T-helper 1 cell (primary cell): ENCODE results near the gene CAT.
A peak's percentile ranks its signal among the peaks of the same experiment; 100 is the strongest.

ENCODE experiments used
- DNase-seq, 5 donors: peaks; one replicate each; pipeline ENCODE4 v3.0.0-alpha.2; 2012 to 2020

CAT gene

DNA sequence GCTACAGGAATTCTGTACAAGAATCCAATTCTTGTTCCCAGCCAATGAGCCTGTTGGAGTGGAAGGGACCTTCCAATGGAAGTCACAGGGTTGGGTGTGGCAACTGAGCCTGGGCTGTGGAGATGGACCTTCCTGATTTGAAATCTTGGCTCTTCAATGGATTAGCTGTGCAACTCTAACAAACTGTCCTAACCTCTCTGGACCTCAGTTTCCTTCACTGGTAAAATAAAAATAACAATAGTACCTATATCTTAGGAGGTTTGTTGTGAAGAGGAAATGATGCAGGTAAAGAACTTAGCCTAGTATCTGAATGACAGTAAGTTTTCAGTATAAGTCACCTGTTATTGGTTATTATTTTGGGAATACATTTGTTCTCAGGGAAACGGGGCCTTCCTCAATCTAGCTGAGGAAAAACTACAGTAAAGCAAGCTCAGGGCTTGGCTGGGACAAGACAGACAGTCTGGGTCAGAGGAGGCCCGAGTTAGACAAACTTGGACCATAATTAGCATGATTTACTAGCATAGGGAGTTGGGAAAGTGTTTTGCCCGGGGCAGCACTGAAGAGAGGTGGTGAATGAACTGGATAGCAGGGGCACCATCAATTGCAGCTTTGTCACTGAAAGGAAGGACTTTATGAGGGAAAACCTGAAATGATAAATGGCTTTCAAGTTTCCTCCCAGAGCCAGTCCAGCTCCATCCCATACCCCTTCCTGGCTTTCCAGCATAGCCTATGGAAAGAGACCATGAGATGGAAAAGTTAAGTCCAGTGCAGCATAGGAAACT, 61.2 kb downstream of the CAT start:
- DNase-seq = no peak

DNA sequence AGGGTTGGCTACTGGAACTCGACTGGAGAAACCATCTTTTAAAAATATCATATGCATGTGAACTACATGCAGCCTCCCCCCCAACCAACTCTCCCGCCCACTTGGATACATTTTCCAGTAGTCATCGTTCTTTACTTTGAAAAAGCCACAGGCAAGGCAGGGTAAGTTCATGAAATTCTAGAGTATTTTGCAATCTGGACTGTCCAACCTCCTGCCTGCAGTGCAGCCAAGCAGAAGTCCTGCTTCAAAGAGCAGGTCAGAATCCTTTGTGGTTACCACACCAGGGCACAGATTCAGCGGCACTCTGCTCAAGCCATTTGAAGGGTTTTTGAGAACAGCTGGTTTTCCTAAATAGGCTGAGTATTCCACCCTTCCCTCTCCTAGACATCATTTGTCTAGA, 62.8 kb downstream of the CAT start:
- DNase-seq = no peak

DNA sequence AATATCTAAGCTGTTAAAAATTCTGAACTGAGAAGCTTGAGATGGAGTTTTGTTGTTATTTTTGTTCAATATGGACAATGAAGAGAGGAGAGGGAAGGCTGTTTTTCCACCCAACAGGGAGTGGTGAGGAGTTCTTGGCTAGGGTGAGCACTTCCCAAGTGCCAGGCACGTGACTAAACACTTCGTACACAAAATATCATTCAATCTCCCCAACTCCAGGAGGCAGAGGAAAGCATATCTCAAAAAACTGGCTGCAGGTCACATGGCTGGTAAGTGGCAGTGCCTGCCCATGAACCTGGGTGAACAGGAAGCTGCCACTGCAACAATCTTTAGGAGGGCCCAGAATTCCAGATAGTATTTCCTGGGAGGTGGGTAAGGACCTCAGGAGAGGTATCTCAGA, 63.2 kb downstream of the CAT start:
- DNase-seq = no peak

DNA sequence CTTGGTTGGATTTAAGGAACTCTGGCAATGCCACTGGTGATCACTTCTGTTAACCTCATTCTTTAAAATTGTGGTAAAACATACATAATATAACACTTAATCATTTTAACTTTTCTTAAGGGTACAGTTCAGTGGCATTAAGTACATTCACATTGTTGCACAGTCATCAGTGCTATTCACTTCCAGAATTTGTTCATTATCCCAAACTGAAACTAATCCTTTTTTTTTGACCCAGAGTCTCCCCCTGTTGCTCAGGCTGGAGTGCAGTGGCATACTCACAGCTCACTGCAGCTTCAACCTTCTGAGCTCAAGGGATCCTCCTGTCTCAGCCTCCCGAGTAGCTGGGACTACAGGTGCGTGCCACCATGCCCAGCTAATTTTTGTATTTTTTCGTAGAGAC, 64.2 kb downstream of the CAT start:
- DNase-seq = no peak

DNA sequence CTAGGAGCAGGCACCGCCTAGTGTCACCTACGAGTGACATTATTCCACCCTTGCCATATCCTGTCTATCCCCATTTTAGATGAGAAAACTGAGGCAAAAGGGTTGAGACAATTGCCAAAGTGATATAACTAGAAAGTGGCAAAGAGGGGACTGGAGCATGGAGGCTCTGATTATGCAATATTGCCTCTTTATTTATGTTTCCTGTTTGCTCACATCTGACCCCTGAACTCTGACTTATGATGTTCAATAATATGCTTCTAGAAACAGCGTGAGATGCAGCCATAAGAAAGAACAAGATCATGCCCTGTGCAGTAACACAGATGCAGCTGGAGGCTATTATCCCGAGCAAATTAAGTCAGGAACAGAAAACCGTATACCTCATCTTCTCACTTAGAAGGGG, 67.1 kb downstream of the CAT start:
- DNase-seq = no peak

DNA sequence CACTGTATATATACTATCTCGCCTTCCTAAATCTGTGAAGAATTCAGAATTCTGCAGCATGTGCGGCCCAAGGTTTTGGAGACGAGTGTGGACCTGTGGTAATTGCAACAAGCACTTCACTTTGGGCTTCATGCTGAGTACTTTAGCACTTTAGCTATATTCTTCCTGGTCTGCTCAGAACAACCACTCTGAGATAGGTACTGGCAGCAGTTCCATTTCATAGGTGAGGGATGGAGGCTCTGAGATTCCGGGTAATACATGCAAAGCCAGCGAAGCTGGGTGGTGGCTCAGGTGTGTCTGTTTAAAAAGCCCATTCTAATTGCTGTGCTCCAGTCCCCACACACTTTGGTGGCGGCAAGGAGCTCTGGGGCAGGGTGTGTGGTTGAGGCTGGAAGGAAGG, 68.4 kb downstream of the CAT start:
- DNase-seq = no peak

DNA sequence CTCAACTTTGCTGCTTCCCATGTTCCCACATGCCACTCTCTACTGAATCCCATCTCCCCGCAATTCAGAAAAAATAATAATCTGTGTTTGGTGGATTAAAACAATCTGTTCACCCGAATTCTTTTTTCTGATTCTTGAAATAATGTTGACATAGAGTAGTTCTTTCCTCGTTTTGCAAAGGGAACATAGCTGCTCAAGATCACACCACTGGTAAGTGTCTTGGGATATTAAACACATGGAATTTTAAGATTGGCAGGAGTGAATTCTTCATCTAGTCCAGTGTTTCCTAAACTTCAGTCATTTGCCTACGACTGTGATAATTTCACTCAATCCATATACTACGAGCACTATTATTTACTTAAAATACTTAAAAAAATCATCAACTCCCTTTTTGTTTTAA, 68.9 kb downstream of the CAT start:
- DNase-seq = no peak

DNA sequence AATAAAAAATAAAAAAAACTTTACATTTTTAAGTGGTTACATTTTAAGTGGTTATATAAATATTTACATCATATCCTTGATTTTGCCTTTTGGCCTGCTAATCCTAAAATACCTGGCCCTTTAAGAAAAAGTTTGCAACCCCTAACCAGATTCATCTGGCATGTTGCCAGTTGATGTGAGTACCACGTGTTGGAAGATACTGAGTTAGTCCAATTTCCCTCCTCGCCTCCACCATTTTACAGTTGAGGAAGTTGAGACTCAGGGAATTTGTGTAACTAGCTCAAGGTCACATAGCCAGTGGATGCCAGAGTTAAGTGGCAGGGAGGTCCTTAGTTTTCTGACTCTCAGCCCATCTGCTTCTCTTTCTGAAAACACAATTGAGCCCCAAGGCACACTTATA, 69.8 kb downstream of the CAT start:
- no peak for DNase-seq

DNA sequence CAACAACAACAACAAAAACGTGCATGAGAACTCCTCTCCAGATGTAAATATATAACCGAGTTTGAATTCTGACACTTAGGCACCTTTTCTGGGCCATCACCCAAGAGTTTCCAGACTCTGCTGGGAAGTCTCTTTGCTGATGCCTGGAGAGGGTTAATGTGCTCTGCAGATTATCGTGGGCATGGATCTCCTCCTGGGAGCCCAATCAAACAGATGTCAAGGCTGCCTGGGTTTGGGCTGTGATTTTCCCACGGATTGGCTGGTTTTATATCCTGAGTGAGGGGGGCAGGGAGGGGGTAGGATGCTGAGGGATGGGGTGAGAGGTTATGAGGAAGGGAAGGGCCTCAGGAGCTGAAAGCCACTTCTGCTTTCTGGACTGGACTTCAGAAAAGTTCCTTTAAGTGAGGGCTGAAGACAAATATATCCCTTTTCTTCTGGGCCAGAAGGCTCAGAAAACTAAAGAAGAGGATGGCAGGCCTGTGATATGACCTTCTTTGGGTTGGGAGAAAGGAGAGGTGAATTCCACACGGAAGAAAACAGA, 70.7 kb downstream of the CAT start:
- no peak for DNase-seq

DNA sequence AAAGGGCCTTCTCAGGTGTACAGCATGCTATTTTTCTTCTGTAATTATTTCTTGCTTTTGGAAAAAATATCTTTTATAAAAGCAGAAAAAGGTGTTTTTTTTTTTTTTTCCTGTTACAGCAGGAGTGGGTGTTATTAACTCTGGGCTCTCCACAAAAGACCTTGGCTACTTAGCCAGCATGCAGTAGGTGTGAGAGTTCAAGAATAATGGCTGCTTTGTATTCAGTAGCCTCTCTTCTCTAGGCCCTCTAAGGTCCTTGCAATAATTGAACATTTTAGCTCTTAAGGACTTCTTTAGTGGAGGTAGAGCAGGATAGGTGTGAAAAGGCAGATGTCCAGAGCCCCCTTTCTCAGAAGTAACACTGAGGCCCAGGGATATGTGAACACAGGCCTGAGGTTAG, 71.5 kb downstream of the CAT start:
- DNase-seq = no peak

DNA sequence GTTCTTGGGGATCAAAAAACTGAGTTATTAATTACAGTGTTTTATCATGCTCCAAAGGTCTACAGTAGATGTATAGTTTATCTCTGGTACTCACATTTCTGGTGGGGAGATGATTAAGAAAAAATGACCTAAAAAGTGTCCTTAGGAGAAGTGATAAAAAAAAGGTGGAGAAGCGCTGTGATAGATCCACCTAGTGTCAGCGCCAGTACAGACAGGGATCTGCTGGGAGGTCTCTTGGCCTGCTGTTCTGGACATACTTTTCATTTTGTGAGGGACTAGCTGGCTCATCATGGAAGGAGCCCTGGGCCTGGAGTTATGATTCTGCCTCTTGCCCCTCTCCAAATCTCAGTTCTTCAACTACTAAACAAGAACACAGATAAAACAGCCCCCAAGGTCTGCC, 71.9 kb downstream of the CAT start:
- no peak for DNase-seq

DNA sequence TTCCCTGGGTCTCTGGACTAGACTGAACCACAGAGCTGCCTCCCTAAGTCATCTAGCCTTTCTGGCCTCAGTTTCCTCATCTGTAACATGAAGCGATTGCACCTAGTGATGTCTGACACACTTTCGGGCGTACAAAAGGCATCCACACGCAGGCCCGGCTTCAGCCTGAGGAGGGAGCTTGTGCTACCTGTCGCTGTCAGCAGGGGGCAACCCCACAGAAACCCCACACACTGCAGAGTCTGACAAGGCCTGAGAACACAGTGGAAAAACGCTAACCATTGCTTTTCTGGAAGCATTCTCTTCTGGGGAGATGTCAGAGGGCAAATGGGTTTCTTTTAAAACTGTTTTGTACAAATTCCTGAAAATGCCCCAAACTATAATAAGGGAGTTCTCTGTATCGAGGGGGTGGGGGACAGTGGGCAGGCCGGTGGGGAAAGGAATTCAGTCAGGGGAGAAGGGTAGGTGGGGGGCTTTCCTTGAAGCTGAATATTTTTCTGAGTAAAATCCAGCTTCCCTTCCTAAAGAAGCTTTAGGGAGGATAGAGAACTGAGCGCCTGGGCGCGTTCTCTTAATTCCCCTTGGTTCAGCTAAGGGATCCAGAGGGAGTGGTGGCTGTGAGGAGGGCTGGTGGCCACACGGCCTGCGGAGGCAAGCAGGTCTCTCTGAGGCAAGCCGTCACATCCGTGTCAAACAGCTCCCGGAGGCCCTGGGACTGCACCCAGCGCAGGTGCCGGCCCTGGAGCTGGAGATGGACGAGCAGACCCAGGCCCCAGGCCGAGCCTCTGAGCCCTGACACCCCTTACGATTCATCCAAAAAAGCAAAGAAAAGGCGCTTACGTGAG, 74.3 kb downstream of the CAT start:
- DNase-seq = peak in 2 of 5 donors; percentile 18 to 24

DNA sequence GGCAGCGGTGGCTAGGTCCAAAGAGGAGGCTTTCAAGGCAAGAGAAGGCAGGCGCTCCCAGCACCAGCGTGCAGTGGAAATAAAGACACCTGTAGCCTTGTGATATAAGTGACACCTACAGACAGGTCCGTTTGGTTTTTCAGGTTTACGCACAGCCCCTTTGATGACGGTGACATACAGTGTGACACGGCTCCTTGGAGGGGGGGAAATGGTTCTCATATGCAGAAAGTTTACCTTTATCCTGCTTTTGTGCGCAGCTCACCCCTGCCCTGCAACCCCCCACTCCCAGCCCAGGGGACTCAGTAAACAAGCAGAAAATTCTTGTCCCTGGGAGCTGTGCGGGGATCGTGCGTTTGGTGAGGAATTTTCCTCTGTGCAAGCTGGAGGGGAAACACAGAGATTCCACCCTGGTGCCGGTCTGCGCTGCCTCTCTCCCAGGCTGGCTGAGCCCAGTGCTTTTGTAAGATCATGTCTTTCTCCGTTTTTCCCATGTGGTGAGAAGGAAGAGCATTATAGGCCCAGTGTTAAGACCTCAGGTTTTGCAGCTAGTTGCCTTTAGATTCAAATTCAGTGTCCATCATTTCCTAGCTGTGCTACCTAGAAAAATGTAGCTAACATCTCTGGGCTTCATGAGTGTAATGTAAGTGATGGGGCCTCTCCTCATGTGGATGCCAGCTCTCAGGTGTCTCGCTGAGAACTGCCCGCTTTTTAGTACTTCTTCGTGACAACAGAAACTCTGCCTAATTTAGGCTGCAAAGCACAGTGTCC, 75.1 kb downstream of the CAT start, which contains the start of gene ELF5:
ELF5 (minus strand) TSS at position 113 of the 768 bp plus-strand sequence. CDS start 8,045 bp downstream, outside the sequence.
- DNase-seq = no peak

DNA sequence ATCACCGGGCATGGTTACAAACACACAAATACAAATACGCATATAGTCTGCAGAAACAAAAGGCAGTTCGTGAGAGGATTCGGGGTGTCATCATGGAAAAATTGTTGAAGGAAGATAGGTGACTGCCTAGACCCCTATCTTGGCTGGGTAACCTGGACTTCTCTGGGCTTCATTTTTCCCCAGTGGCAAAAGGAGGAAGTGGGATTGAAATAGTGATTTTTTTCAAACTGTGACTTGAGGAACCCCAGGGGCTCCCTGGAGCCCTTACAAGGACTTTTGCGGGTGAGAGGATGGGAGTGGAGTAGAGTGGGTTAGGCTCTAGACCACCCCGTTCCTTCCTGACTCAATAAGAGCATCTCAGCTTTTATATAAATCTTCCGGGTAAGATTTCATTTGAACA, 75.9 kb downstream of the CAT start:
- DNase-seq = no peak

DNA sequence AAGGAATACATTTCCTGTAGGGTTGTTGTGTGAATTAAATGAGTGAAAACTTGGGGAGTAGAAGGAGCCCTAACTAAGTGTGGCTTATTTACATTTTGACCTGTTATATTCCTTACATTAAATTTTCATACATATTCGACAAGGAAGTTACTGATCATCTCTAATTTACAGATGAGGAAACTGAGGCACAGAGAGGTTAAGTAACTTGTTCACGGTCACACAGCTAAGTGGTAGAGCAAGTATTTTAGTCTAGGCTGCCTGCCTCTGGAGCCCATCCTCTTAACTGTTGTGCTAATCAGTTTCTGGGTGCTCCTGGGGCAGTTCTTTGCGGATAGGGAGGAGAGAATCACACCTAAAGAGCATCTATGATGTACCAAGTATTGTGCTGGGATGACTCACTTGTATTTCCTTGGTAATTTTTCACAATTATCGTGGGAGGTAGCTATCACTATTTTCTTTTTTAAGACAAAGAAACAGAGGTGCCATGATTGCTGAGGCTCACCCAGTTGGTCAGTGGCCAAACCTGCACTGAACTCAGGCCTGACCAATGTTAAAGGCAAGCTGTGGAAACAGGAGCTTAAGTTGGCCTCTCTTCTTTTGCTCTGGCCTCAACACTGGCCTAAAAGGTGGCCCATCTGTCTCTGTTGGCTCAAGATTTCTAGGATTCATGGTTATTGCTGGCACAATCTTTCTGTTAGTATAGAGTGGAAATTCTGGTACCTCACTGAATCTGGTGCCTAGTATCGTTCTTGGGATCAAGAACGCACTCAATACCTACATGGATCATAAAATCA, 77.7 kb downstream of the CAT start:
- DNase-seq = no peak

DNA sequence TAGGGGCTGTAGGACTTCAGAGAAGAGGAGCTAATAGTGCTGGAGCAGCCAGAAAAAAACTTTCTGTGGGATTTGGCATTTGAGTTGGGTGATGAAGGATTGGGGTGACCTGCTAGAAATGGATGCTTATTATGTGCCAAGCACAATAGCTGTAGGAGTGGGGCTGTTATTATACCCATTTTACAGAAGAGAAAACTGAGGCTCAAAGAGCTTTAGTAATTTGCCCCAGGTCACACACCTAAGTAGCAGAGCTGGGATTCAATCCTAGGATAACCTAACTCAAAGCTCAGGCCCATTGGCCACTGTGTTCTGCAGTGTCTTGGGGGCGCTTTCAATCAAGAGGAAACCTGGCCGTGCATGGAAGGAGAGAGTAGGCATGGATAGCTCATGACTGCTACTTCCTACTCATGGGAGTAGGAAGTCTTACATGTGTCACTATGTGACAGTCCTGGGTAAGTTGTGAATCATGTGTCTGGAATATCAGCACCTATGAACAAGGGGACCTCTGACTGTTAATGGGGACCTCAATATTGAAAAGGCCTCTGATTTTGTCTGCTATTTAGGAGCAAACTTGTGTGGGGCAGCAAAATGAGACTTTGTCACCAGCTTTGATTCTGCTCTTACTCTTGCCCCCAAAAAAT, 81.0 kb downstream of the CAT start:
- no peak for DNase-seq

DNA sequence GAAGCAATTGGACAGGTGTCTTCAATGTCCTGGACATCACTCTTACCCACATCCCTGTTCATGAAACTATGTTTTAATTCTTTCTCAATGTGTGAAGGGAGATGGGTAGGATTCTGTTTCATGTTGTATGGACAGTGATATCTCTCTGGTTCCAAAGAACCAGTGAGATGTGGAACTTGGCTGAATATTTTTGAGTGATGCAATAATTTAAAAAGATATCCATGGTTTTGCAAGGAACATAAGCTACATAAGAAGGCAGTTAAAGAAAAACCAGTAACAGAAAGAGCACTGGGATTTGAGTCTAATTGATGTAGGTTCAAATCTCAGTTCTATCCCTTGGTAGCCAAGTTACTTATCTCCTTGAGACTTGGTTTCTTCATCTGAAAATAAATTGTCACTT, 82.5 kb downstream of the CAT start:
- DNase-seq = no peak
